Ectodermal cell (in vitro differentiated cells): ENCODE results near the gene PPP2R5C.
"Not testable (repeated sequence)": the region's sequence is repeated elsewhere in the genome, so short reads cannot be mapped to it uniquely, and the experiment has no call there.

Experiments
- H3K27ac ChIP-seq: 2 replicates; pipeline ENCODE4 v1.7.0; 2013; ENCODE audit warnings: mild to moderate bottlenecking, low read depth, low read length; ENCODE audit not compliant: insufficient read depth, poor library complexity, severe bottlenecking
- H3K27me3 ChIP-seq: 2 replicates; pipeline ENCODE4 v1.7.0; 2013; ENCODE audit warnings: mild to moderate bottlenecking, low read length; ENCODE audit not compliant: insufficient read depth, control insufficient read depth, poor library complexity, severe bottlenecking
- H3K36me3 ChIP-seq: one replicate; pipeline ENCODE4 v1.7.0; 2013; ENCODE audit warnings: low read length; ENCODE audit not compliant: control insufficient read depth, insufficient read depth
- H3K4me1 ChIP-seq: one replicate; pipeline ENCODE4 v1.7.0; 2013; ENCODE audit warnings: low read length; ENCODE audit not compliant: control insufficient read depth, insufficient read depth
- H3K4me3 ChIP-seq: 2 replicates; pipeline ENCODE4 v1.7.0; 2013; ENCODE audit warnings: low read depth, low read length, control low read depth; ENCODE audit not compliant: insufficient read depth
- H3K9me3 ChIP-seq: 2 replicates; pipeline ENCODE4 v1.7.0; 2013; ENCODE audit warnings: mild to moderate bottlenecking, low read length, moderate library complexity; ENCODE audit not compliant: control insufficient read depth
- WGBS, 2 experiments: methylation state at CpG; one replicate each; pipeline ENCODE4 v1.1.7; 2013; ENCODE audit warnings: missing lambda C conversion rate in 2 of 2; 5-methylcytosine and 5-hydroxymethylcytosine counted together

Gene PPP2R5C

DNA sequence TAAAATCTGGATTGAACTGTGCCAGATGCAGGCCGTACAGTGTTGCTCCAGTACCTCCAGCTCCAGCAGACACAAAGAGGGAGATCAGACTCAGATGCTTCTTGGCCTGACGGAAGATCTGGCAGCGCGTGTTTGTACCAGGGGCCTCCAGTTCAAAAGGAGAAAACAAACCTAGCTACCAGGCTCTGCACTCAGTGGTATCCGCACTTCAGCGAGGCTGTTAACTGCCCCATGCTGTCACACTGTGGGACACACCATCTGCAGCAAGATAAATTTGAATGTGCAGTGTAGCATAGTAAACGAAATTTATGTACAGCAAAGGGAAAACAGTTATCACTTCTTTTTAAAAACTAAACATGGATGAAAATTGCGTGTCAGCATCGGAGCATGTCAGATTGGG, 208.0 kb downstream of the PPP2R5C start:
- Histone ChIP-seq H3K4me3 (no peak overlapping the region), H3K9me3 (no peaks in the 10 kb centered on the region), H3K27ac (no peak overlapping the region), H3K27me3 (no peaks in the 10 kb centered on the region), H3K4me1 (peaks cover 10% of the 10 kb centered on the region), H3K36me3 (no peaks in the 10 kb centered on the region)
- 83 to 86% methylated on average over 8 to 9 of the region's 9 CpGs for WGBS, 2 experiments

- no peaks in the 10 kb centered on the region for H3K36me3 ChIP-seq
- H3K4me1 ChIP-seq = peaks cover 7% of the 10 kb centered on the region
- no peak overlapping the region for H3K4me3 ChIP-seq
- H3K27ac ChIP-seq = no peak overlapping the region
- no peaks in the 10 kb centered on the region for H3K27me3 ChIP-seq
- WGBS, 2 experiments = 93 to 96% methylated on average over 11 of the region's 11 CpGs
- no peaks in the 10 kb centered on the region for H3K9me3 ChIP-seq
Observed at GRCh38 chr14:101970830-101971400, 209.4 kb downstream of the PPP2R5C start.

DNA sequence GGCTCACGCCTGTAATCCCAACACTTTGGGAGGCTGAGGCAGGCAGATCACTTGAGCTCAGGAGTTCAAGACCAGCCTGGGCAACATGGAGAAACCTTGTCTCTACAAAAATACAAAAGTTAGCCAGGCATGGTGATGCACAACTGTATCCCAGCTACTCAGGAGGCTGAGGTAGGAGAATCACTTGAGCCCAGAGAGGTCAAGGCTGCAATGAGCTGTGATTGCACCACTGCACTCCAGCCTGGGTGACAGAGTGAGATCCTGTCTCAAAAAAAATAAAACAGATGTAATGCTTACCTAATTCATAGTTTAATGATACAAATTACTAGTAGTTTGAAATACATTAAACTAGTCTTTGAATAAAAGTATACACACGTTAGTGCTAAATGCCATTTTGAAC, 209.9 kb downstream of the PPP2R5C start:
- H3K27me3 ChIP-seq, H3K4me1 ChIP-seq, H3K9me3 ChIP-seq, H3K27ac ChIP-seq, H3K4me3 ChIP-seq, H3K36me3 ChIP-seq: not testable (repeated sequence)
- WGBS, 2 experiments = 88 to 95% methylated on average over 1 to 2 of the region's 2 CpGs

GRCh38 chr14:101972126-101972866, 210.8 kb downstream of the PPP2R5C start:
- 84 to 89% methylated on average over 10 of the region's 10 CpGs for WGBS, 2 experiments
- Histone ChIP-seq H3K27ac (no peak overlapping the region), H3K36me3 (peaks cover under 1% of the 10 kb centered on the region), H3K27me3 (no peaks in the 10 kb centered on the region), H3K4me3 (no peak overlapping the region), H3K4me1 (no peaks in the 10 kb centered on the region), H3K9me3 (no peaks in the 10 kb centered on the region)

DNA sequence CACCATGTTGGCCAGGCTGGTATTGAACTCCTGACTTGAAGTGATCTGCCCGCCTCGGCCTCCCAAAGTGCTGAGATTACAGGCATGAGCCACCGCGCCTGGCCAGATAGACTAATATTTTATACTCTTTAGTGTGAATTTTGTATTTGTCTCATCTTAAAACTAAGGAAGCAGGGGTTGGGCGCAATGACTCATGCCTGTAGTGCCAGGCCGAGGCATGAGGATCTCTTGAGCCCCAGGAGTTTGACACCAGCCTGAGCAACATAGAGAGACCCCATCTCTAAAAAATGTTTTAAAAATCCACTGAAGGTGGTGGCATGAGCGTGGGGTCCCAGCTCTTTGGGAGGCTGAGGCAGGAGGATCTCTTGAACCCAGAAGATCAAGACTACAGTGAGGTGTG, 211.8 kb downstream of the PPP2R5C start:
- no peaks in the 10 kb centered on the region for H3K27me3 ChIP-seq
- peaks cover 5% of the 10 kb centered on the region for H3K36me3 ChIP-seq
- no peaks in the 10 kb centered on the region for H3K9me3 ChIP-seq
- no peak overlapping the region for H3K27ac ChIP-seq
- no peak overlapping the region for H3K4me3 ChIP-seq
- 90 to 95% methylated on average over 6 to 7 of the region's 7 CpGs for WGBS, 2 experiments
- H3K4me1 ChIP-seq = no peaks in the 10 kb centered on the region

DNA sequence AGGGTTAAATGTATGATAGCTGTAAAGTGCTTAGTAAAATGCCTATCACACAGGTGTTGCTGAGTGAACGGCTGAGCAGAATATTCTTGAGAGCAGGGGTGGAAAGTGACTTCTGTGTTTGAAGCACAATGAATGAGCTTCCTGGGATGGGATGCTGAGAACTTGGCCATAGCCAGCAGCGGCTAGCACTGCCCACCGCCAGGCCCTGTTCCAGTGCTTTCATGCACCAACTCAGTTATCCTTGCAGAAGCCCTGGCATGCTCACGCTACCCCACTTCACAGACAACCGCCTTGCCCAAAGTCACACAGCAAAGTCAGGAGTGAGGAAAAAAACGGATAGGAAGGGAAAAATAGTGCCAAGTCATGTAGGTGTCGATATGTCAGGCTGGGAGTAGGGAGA, 213.7 kb downstream of the PPP2R5C start:
- WGBS, 2 experiments = 96 to 98% methylated on average over 7 of the region's 7 CpGs
- peaks cover 22% of the 10 kb centered on the region for H3K36me3 ChIP-seq
- no peak overlapping the region for H3K27ac ChIP-seq

More for the DNA sequence above, 213.7 kb downstream of the PPP2R5C start:
- H3K4me1 ChIP-seq = no peaks in the 10 kb centered on the region
- no peaks in the 10 kb centered on the region for H3K9me3 ChIP-seq
- H3K4me3 ChIP-seq = no peak overlapping the region
- H3K27me3 ChIP-seq = no peaks in the 10 kb centered on the region
